Transverse colon (tissue), 3 donors: ENCODE measurements around the gene AIG1.

ENCODE experiments used
- CTCF ChIP-seq, 5 experiments: fragments of 200-600 bp in 3 of 5; fragments of 450-650 bp in 2 of 5; sonication (generic) in 3 of 5; IDR thresholded peaks; 1 replicate in 2 of 5; 2 replicates in 3 of 5; pipeline ENCODE4 v1.5.1; 2016 to 2017; ENCODE audit warnings: antibody characterized with exemption in 5 of 5, inconsistent platforms in 3 of 5, mild to moderate bottlenecking in 2 of 5, moderate library complexity in 1 of 5
- EP300 ChIP-seq: sonication (generic); formaldehyde crosslinking; IDR thresholded peaks from one replicate; pipeline ENCODE4 v1.6.1; 2017; ENCODE audit warnings: antibody characterized with exemption, low read depth

- TF ChIP-seq CTCF (IDR thresholded peaks at IDR 0.05) = no peak
- TF ChIP-seq EP300 = no peak
Measured at GRCh38 chr6:143100429-143100828, 39.7 kb downstream of the AIG1 start.
